Lower lobe of right lung (tissue), 2 donors: ENCODE data around the gene CRAT. TPM values are rescaled to one million over a fixed set of nuclear protein-coding genes. Genes with fewer than 3 reads are reported as not detected.

Source experiments
- ATAC-seq, 2 donors: fragments of 200-7000 bp; cut with Tn5 transposase; one replicate each; pipeline ENCODE4 v1.9.1; 2020 to 2022; ENCODE audit warnings: mild to moderate bottlenecking in 2 of 2, moderate library complexity in 2 of 2
- DNase-seq: peaks from one replicate; pipeline ENCODE4 v3.0.0-alpha.2; 2020
- H3K27ac ChIP-seq: fragments of 200-600 bp; one replicate; pipeline ENCODE4 v1.8.0; 2022
- H3K27me3 ChIP-seq: fragments of 200-600 bp; one replicate; pipeline ENCODE4 v1.8.0; 2022; ENCODE audit warnings: low read depth
- H3K36me3 ChIP-seq: fragments of 200-600 bp; one replicate; pipeline ENCODE4 v1.8.0; 2022; ENCODE audit warnings: mild to moderate bottlenecking
- H3K4me1 ChIP-seq: fragments of 200-600 bp; one replicate; pipeline ENCODE4 v1.8.0; 2022
- H3K4me3 ChIP-seq: fragments of 200-600 bp; one replicate; pipeline ENCODE4 v1.8.0; 2022; ENCODE audit warnings: mild to moderate bottlenecking
- H3K9me3 ChIP-seq: fragments of 200-600 bp; one replicate; pipeline ENCODE4 v1.8.0; 2022
- CTCF ChIP-seq: fragments of 200-600 bp; IDR thresholded peaks from one replicate; pipeline ENCODE4 v1.8.0; 2022; ENCODE audit warnings: antibody characterized with exemption, mild to moderate bottlenecking
- intact Hi-C: fragments of 100-400 bp; cut with DNase I; formaldehyde crosslinking; loops from one replicate; pipeline ENCODE4 v1.11.0; 2022
- total RNA-seq: library from RNA; stranded (reverse); fragmentation: NEBNext Ultra II Directional; extraction: Animal tissue kit (Norgen Biotek cat#: 25700); gene quantifications from one replicate; pipeline ENCODE4 v1.2.1, GENCODE V29; 2021
- donor health status: DM: no; HTN: yes; CAD: no; lungs with severe emphysema.

The CRAT gene
- total RNA-seq, 1 donor from 2014 or later: 23.2 TPM

- ATAC-seq: peak in 1 of 2 donors; percentile 6
- no peak for TF ChIP-seq CTCF
Measured at GRCh38 chr9:129095170-129095667, 15.4 kb downstream of the CRAT start.

DNA sequence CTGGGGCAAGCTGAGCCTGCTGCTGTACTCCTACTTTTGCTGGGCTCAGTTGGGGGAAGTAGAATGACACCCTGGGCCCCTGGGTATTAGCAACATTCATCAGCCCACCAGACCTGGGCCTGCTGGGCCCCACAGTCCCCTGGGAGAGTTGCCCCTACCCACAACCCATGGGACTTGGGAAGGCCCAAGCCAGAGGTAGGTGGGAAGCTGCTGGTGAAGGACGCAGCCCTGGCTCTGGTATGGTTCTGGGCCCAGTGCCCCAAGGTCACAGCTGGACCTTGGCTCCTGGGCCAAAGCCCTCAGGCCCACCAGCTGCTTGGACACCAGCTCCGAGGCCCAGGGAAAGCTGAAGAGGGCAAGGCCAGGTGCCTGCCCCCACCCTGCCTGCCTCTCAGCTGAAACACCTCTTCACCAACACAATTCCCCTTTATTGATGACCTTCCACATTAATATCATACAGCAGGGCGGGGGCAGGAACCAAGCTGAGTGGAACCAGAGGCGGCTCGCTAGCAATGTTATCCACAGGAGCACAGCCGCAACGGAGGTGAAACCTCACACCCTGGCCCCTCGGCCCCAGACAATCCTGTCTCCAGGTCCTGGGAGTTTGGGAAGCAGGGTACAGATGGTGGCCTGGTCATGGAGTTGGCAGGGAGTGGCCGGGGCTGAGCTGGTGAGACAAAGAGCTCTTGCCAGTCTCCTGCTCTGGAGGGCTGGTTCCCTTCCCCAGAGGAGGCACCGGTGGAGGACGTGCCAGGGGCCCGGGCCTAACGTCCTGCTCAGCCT, 16.0 kb downstream of the CRAT start:
- H3K36me3 ChIP-seq: peaks cover 47% of the 10 kb centered on the region
- DNase-seq (no peak), ATAC-seq (peak in 1 of 2 donors; percentile 18)
- no peak overlapping the region for H3K4me3 ChIP-seq
- no peaks in the 10 kb centered on the region for H3K27me3 ChIP-seq
- no peaks in the 10 kb centered on the region for H3K9me3 ChIP-seq
- intact Hi-C loops: no loop called here
- no peaks in the 10 kb centered on the region for H3K4me1 ChIP-seq
- H3K27ac ChIP-seq: no peak overlapping the region
- no peak for TF ChIP-seq CTCF

More at GRCh38 chr9:129095170-129095667, 15.4 kb downstream of the CRAT start:
- Histone ChIP-seq H3K4me3 (no peak overlapping the region), H3K4me1 (no peaks in the 10 kb centered on the region), H3K27me3 (no peaks in the 10 kb centered on the region), H3K9me3 (no peaks in the 10 kb centered on the region), H3K36me3 (peaks cover 40% of the 10 kb centered on the region), H3K27ac (no peak overlapping the region)
- intact Hi-C loops: no loop called here
- no peak for DNase-seq

DNA sequence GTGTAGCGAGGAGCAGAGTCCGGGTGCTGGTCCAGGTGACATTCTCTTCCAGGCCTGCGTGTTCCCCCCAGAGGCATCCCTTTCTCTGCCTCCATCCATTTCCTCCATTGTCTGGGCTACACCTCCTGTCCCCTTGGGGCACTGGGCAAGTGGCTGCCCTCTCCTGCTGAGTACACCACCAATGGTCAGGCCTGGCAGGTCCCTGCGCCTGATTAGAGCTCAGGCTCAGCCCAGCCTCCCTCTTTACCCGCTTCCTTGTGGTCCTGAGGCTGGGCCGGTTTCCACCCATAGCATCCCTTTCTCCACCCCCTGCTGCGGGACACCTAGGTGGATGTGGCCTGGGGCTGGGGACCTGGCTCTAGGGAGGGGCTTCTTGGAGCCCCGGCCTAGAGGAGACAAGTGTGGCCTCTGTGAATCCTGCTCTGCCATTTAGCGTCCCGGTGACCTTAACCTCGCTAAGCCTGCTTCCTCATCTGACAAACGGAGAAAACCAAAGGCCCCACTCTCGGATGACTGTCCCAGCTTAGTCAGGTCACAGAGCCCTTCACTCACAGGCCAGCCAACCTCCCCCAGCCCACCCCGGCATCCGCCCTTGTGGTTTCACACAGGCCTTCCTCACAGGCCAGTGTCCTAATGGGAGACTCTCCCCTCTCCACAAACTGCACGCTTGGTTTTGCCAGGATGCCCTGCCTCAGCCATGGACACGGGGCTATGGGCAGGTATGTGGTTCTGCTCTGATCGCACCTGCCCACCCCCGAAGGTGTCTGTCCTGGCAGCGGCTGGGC, 16.8 kb downstream of the CRAT start:
- intact Hi-C loops: no loop called here
- no peak for DNase-seq
- no peaks in the 10 kb centered on the region for H3K27me3 ChIP-seq
- H3K9me3 ChIP-seq: no peaks in the 10 kb centered on the region
- ATAC-seq: no peak
- H3K36me3 ChIP-seq: peaks cover 54% of the 10 kb centered on the region
- H3K27ac ChIP-seq: no peak overlapping the region
- no peaks in the 10 kb centered on the region for H3K4me1 ChIP-seq
- H3K4me3 ChIP-seq: no peak overlapping the region
- TF ChIP-seq CTCF: no peak

DNA sequence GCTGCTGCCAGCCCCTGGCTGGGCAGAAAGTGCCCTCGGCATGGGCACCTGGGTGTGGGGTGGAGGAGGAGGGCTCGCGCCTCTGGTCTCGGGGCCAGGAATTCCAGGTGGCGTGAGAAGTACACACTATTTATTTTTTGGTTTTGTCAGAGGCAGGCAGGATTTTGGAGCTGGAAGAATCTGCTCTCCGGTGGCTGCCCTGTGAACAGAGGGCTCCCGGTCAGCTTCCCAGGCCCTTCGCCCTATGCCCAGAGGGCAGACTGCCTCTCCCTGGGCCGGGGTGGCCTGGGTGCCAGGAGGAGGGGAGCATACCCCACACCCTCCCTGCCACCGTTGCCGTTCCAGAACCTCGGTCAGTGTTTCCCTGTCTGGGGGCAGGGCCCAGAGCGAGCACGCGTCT, 21.3 kb downstream of the CRAT start:
- H3K9me3 ChIP-seq: no peaks in the 10 kb centered on the region
- no peak overlapping the region for H3K27ac ChIP-seq
- no peaks in the 10 kb centered on the region for H3K27me3 ChIP-seq
- no peak for DNase-seq
- peaks cover 48% of the 10 kb centered on the region for H3K36me3 ChIP-seq
- no peak for TF ChIP-seq CTCF
- intact Hi-C loops: no loop called here
- no peak for ATAC-seq
- no peak overlapping the region for H3K4me3 ChIP-seq
- no peaks in the 10 kb centered on the region for H3K4me1 ChIP-seq

GRCh38 chr9:129084087-129084486, 26.5 kb downstream of the CRAT start:
- intact Hi-C loops: no loop called here
- peaks cover 19% of the 10 kb centered on the region for H3K4me1 ChIP-seq
- H3K4me3 ChIP-seq: no peak overlapping the region
- ATAC-seq (no peak), DNase-seq (no peak)
- H3K9me3 ChIP-seq: no peaks in the 10 kb centered on the region
- TF ChIP-seq CTCF: no peak
- peaks cover 32% of the 10 kb centered on the region for H3K36me3 ChIP-seq
- H3K27ac ChIP-seq: no peak overlapping the region
- H3K27me3 ChIP-seq: no peaks in the 10 kb centered on the region
